ENCODE results near the gene AKIRIN2.
A peak's percentile ranks its signal among the peaks of the same experiment; 100 is the strongest.

AKIRIN2 gene

GRCh38 chr6:87701676-87702588 lies at the start of gene AKIRIN2:
Gene AKIRIN2 (minus strand): TSS chr6:87702233. CDS start chr6:87701684, 549 bp downstream.
- peak; percentile 98 for DNase-seq (ENCODE audit: low spot score)

- DNase-seq (ENCODE audit: low spot score) = no peak
Observed at GRCh38 chr6:87747646-87748045, 45.6 kb upstream of the AKIRIN2 start.

- DNase-seq (ENCODE audit: low spot score) = no peak
Observed at GRCh38 chr6:87745966-87746721, 44.1 kb upstream of the AKIRIN2 start.

GRCh38 chr6:87743454-87743853 lies 41.4 kb upstream of the AKIRIN2 start:
- no peak for DNase-seq (ENCODE audit: low spot score)

- DNase-seq (ENCODE audit: low spot score) = no peak
Observed at GRCh38 chr6:87742106-87742505, 40.1 kb upstream of the AKIRIN2 start.

GRCh38 chr6:87741001-87741650 lies 39.1 kb upstream of the AKIRIN2 start:
- DNase-seq (ENCODE audit: low spot score) = no peak

- DNase-seq (ENCODE audit: low spot score) = no peak
Observed at GRCh38 chr6:87738744-87739143, 36.7 kb upstream of the AKIRIN2 start.

GRCh38 chr6:87738000-87738399 lies 36.0 kb upstream of the AKIRIN2 start:
- DNase-seq (ENCODE audit: low spot score) = no peak

GRCh38 chr6:87736809-87737540 lies 34.9 kb upstream of the AKIRIN2 start:
- DNase-seq (ENCODE audit: low spot score) = no peak

- DNase-seq (ENCODE audit: low spot score) = no peak
Observed at GRCh38 chr6:87731818-87732661, 30.0 kb upstream of the AKIRIN2 start.

GRCh38 chr6:87731080-87731479 lies 29.0 kb upstream of the AKIRIN2 start:
- no peak for DNase-seq (ENCODE audit: low spot score)

GRCh38 chr6:87729965-87730719 lies 28.1 kb upstream of the AKIRIN2 start:
- DNase-seq (ENCODE audit: low spot score) = no peak

- DNase-seq (ENCODE audit: low spot score) = no peak
Observed at GRCh38 chr6:87728706-87729105, 26.7 kb upstream of the AKIRIN2 start.

- DNase-seq (ENCODE audit: low spot score) = no peak
Observed at GRCh38 chr6:87724983-87725811, 23.2 kb upstream of the AKIRIN2 start.

GRCh38 chr6:87723170-87724078 lies 21.4 kb upstream of the AKIRIN2 start:
- peak; percentile 66 for DNase-seq (ENCODE audit: low spot score)

- no peak for DNase-seq (ENCODE audit: low spot score)
Observed at GRCh38 chr6:87722540-87723169, 20.6 kb upstream of the AKIRIN2 start.

- DNase-seq (ENCODE audit: low spot score) = no peak
Observed at GRCh38 chr6:87721311-87721710, 19.3 kb upstream of the AKIRIN2 start.
